Bronchial smooth muscle cell (primary cell): ENCODE data around the gene COQ2. TPM values are rescaled to one million over a fixed set of nuclear protein-coding genes. Genes with fewer than 3 reads are reported as not detected.

Experiments
- total RNA-seq: library from RNA; depleted of rRNA; stranded (reverse); fragments of >200 nt; gene quantifications from 2 replicates; pipeline ENCODE4 v1.2.1, GENCODE V29; 2014

Gene COQ2, protein sequence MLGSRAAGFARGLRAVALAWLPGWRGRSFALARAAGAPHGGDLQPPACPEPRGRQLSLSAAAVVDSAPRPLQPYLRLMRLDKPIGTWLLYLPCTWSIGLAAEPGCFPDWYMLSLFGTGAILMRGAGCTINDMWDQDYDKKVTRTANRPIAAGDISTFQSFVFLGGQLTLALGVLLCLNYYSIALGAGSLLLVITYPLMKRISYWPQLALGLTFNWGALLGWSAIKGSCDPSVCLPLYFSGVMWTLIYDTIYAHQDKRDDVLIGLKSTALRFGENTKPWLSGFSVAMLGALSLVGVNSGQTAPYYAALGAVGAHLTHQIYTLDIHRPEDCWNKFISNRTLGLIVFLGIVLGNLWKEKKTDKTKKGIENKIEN
- 4.6 and 11.8 TPM in 2 replicates for total RNA-seq

DNA sequence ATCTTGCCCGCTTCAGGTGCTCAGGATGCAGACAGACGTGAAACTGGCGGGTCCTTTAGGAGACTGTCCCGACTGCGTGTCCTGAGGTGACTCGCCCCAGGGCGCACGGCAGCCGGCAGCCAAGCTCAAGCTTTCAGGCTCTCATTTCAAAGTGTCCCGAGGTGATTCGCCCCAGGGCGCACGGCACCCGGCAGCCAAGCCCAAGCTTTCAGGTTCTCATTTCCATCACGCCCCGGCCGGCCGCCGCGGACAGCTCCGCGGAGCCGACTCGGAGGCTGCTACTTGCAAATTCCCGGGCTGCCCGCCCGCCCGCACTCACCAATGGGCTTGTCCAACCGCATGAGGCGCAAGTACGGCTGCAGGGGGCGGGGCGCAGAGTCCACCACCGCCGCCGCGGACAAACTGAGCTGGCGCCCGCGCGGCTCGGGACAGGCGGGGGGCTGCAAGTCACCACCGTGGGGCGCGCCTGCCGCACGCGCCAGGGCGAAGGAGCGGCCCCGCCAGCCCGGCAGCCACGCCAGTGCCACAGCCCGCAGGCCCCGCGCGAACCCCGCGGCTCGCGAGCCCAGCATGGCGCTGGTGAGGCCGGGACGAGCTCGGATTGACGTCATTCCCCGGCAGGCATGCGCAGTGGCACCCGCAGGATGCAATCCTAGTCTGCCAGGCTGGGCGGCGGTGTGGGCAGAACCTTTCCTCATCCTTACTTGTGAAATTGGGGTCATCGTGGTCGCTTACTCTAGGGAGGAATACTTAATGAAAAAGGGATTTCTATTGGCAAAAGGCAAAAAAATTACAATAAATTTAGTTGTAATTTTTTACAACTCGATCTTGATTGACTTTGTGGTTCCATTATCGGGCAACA lies at the start of gene COQ2:
Gene COQ2 (minus strand): TSS at position 606 of the 862 bp plus-strand sequence. CDS start 34 bp downstream, at position 572.

Other genes starting within 250 kb of the COQ2 start
- gene COPS4, start 249.6 kb downstream of the COQ2 start, total RNA-seq, result 65.2 and 80.2 TPM in 2 replicates
- gene PLAC8, start 170.1 kb downstream of the COQ2 start, total RNA-seq, result under 0.01 TPM in 1 of 2 replicates, not detected in the other
- 0.63 and 0.69 TPM in 2 replicates for gene HPSE, start 50.0 kb upstream of the COQ2 start, total RNA-seq
- gene HELQ, start 171.0 kb upstream of the COQ2 start, total RNA-seq, result 14.0 and 19.6 TPM in 2 replicates
- gene MRPS18C, start 171.3 kb upstream of the COQ2 start, total RNA-seq, result 17.5 and 25.4 TPM in 2 replicates
- 21.3 and 24.7 TPM in 2 replicates for gene ABRAXAS1, start 200.3 kb upstream of the COQ2 start, total RNA-seq